NOMO-1 treated with DMSO at 0.1 percent for 48 hours (cell line): Measurements from ENCODE around the gene KRT26.
"Not testable (repeated sequence)": the region's sequence is repeated elsewhere in the genome, so short reads cannot be mapped to it uniquely, and the experiment has no call there.

Source experiments
- DNase-seq: peaks from one replicate; lab custom pipeline; 2025; ENCODE audit not compliant: unreplicated experiment; lab: John Stamatoyannopoulos, UW

Gene KRT26

DNA sequence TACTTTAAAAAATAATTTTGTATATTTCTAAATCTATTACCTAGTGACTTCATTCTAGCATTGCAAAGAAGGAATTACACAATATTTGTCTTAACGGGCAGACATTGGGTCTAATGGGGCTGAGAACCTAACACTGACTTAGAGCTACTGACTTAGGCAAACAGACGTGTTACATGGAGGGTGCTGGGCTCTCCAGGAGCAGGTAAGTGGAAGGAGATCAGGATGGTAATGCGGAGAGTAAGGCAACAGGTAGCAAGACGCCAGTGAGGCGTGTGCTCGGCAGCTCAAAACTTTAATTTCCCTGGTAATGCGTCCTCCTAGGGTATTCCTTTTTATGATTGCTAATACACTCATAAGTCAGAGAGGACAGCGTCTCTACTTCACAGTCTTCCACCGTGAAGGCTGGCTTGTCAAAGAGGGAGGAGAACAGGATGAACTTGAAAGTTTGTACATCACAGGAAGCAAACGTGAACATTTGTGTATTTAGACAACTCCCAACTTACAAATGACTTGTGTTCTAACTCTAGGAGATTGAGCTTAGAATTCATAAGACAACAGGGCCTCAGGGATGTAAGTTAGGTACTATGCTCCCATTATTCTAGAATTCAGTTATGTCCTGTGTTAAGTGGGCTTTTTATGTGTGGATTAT is 23.1 kb upstream of the KRT26 start:
- peak; percentile 42 for DNase-seq

DNA sequence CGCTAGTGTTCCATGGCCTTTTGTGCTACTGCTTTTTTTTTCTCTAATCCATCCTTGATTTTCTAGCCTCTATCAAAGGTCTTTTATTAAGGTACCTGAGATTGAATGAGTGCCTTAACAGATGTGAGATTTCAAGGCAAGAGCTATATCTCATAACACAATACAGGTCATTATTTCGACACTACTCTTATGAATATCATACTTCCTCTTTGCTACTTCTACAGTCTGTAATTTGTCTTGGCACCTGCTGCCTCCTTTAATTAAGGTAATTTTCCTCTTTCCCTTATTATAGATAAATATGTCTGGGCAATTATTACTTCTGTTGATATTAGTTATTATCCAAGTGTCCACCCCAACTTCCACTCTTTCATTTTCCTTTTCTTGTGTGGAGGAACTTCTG is 22.5 kb upstream of the KRT26 start:
- DNase-seq, result peak; percentile 88

DNA sequence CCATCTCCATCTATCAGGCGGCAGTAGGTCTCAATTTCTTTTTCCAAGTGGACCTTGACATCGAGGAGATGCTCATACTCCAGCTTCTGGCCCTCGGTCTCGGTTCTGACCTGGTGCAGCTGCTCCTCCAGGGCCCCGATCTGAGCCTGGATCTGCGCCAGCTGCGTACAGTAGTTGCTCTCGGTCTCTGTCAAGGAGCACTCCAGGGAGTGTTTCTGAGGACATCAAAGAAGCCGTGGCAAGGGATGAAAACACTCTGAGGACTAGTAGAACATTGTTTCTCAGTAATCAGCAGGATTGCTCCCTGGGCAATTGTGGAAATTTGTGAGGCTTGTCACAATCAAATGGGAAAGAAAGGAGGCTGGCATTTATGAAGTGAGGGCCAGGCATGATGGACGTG is 21.8 kb upstream of the KRT26 start:
- DNase-seq, result no peak

DNA sequence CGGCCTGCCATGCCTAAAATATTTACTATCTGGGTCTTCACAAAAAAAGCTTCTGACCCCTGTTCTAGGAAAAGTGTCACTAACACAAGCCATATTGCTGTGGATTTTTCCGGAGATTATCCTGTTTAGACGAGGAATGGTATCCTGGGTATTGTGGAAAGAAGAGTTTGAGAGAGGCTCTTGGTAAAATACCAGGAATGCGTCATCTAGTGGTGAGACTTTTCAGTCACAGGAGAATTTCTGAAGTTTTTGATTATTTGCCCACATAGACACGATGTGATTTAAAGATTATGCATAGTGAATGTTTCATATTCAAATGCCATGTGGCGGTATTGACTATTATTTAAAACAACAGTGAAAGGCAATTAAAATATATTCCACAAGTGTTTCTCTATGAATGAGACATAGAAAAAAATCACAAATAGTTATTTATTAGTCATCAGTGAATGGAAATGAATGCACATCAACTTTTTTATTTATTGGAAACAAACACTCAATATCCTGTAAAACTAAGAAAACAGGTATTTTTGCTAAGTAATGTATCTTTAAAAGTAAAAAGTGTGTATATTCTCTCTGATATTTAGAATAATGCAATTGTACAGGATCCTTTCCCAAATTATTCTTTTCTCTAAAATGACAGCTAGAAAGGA is 19.9 kb upstream of the KRT26 start:
- DNase-seq, result no peak

DNA sequence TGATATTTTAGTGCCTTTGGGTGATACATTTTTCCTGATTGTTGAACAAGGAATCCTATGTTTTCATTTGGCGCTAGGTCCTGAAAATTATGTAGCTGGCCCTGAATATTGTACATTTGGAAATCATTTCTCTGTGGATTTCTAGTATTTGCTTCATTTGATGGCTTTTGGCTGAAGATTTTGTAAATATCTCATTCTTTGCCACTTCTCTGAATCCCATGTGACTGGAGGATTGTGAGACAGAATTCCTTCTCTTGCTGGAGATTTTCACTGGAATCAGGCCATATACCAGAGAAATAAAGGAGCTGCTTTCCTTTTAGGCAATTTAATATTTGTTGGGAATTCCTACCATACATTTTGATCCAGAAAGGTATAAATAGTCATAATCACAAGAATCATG is 19.1 kb upstream of the KRT26 start:
- no peak for DNase-seq

DNA sequence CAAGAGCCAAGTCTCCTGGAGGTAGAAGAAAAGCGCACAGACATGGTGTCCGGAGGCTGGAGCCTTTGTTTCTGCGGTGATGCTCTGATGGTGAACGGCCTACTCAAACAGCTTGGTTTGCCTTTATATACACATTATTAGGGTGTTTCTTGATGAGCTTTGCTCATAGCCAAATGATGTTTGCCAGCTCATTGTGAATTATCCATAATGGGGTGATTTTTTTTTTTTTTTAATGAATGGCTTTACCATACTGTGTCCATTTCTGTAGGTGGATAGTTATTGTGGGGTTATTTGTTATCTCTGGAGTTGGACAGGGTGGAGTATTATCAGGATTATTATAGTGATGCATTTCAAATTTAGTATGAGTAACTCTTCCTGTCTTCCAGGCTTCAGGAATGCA is 10.4 kb upstream of the KRT26 start, which contains the start of gene KRT27:
Gene KRT27 (minus strand): TSS at position 101 of the 400 bp plus-strand sequence. CDS start 57 bp downstream, at position 44.
- DNase-seq, result no peak

DNA sequence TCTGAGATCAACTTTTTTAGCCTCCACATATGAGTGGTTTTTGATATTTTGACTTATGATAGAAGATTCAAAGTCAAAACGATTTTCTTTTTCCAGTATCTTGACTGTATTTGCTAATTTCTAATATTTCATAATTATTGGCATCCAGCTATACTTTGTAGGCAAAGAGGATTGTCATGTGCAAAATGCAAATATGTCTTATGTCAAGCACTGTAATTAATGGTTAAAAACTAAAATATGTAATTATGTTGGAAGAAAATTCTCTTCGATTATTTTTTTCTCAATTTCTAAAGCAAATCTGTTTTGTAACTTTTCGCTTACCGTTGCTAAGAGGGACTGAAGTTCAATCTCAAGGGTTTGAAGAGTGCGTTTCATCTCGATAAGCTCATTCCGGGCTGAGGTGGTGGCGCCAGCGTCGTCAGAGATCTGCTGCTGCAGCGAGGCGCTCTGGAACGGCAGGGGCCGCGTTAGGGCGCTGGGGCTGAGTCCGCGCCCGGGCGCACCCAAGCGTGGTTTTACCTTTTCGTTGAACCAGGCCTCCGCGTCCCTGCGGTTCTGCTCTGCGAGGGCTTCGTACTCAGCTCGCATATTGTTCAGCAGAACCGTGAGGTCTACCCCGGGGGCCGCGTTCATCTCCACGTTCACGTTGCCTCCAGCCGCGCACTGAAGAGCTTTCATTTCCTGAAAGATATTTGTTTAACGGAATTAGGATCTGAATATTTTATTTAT is 7.3 kb upstream of the KRT26 start:
- DNase-seq, result no peak

DNA sequence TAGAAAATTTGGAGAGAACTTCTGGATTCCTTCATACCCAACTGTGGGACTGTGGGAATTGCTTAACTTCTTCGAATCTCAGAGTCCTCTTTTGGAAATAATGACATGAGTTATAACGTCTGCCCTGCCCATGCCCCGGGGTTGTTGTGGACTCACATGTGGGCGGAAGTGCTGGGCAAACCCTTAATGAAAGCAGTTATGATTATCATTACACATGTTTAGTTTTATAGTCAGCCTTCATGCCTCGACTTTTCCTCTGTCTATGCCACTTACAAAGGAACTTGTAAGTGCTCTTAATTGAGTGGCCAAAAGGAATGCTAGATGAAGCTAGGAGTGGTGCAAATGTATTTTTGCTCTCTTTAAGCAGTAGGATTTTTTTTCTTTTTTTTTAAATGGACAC is 6.5 kb upstream of the KRT26 start:
- peak; percentile 29 for DNase-seq

DNA sequence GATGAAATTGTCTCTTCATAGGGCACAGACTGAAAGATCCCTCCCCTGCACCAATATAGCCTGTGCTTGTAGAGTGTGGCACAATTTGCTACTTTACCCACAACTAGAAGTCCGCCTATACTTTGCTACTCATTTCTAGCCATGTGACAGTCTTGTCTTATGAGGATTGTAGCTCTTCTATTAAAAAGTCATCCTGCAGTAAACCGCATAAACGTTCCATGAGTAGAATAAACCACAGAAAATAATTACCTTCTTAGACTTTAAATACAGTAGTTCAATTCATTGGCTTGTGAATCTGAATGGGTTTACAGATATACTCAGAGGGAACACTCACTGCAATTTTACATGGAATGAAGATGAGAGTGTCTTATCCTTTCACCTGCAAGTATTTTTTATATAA is 6.0 kb upstream of the KRT26 start:
- DNase-seq, result peak; percentile 40

DNA sequence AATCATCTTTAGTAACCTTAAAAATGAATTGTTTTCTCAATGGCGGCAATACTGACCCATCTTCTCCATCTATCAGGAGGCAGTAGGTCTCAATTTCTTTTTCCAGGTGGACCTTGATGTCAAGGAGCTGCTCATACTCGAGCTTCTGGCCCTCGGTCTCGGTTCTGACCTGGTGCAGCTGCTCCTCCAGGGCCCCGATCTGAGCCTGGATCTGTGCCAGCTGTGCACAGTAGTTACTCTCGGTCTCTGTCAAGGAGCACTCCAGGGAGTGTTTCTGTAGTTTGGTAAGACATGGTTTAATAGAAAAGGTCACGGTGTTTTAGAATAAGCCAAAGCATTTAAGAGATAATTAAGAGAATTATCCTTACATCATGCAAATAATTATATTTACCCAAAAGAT is 5.5 kb upstream of the KRT26 start:
- DNase-seq, result no peak

DNA sequence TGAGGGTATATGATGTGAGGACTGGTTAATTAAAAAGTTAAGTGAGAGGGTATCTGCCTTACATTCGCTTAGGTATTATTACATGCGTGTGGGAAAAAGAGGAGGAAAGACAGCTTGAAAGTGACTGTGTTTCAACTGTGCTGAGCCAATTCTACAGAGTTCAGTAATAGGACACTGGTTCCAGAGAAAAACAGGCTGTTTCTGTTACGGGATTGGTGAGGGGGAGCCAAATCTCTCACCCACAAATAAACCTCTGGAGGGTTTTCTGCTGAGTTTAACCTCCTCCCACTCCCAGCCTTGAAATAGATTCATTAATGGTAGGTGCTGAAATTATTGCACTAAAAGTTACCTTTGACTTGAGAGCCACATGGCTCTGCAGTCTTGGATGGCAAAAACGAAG is 3.9 kb upstream of the KRT26 start:
- no peak for DNase-seq

DNA sequence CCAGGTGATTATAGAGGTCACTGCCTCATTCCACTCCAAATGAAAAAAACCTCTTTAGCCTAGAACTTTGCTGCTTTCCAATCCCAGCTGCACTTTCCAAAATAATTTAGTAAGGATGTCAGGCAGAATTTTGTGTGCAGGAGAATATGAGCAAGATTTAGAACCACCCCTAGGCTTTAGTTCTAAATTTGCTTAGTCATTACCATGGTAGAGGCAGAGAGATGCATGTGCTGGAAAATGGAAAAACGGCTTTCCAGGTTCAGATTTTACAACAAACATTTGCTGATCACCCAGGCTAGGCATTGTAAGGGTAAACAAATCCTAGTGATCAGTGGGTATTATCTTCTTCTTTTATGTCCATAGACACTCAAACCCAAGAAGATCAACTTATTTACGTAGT is 6.3 kb downstream of the KRT26 start:
- no peak for DNase-seq

DNA sequence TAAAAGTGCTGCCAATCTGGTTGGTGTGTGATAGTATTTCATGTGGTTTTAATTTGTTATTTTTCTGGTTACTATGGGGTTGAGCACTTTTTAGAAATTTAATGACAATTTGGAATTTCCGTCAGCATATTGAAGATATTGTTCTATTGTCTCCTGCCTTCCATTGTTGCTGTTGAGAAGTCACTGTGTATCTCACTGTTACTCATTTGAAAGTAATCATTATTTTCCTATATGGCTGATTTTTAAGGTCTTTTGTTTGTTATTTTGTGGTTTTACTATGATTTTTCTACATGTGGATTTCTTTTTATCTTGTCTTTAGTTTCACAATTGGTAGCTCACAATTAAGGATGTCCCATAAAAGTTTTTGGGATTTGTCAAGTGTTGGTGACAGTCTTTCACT is 8.2 kb downstream of the KRT26 start:
- DNase-seq, result no peak

DNA sequence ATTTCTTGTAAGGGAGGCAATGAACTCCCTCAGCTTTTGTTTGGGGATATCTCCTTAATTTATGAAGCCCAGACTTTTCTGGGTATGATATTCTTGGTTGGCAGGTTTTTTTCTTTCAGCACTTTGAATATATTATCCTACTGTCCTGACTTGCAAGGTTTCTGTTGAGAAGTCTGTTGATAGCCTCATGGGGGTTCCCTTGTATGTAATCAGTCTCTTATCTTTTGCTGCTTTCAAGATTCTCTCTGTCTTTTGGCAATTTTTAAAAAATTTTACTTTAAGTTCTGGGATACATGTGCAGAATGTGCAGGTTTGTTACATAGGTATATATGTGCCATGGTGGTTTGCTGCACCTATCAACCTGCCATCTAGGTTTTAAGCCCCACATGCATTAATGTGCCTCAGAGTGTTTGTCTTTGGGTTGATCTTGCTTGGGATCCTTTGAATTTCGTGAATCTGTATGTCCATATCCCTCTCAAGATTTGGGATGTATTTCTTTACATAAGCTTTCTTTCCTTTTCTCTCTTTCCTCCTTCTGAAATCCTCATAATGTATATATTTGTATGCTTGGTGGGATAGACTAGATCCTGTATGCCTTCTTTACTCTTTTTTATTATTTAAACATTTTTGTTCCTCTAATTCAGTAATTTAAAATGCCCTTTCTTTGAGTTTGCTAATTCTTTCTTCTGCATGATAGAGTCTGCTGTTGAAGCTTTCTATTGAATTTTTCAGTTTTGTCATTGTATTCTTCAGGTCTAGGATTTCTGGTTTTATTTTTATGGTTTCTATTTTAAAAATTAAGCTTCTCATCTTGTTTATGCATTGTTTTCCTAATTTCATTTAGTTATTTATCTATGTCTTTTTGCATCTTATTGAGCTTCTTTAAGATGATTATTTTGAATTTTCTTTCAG is 11.6 kb downstream of the KRT26 start:
- DNase-seq, result no peak

DNA sequence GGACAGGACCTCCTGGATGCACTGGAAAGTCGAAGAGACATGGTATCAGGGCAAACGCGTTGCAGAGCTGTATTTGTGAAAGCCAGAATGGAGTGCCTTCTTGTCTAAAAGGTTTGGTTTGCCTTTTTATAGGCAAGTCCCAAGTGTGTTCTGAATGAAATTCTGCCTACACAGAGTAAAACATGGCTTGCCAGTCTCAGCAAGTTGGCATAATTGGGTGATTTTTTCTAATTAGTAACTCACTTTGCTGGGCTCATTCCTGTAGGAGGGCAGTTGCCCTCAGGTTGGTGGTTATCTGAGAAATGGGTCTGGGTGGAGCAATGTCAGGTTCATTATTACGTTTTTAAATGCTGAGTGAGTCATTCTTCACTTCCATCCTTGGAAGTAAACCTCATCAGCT is 16.8 kb downstream of the KRT26 start, which contains the start of gene KRT25:
Gene KRT25 (minus strand): TSS at position 101 of the 400 bp plus-strand sequence. CDS start 60 bp downstream, at position 41.
- no peak for DNase-seq

DNA sequence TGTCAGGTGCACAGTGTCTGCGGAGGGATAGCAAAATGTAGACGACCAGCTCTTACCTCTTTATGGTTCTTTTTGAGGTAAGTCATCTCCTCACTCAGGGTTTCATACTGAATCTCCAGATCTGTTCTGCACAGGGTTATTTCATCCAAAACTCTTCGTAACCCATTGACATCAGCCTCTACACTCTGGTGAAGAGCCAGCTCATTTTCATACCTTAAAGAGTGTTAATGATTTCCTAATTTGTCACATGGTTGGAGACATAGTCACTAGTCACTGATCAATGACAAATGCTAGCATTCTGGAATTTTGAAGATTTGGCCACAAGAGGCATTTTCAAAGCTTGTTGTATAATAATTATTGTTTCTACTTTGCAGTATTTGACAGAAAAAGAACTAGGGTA is 18.2 kb downstream of the KRT26 start:
- no peak for DNase-seq

DNA sequence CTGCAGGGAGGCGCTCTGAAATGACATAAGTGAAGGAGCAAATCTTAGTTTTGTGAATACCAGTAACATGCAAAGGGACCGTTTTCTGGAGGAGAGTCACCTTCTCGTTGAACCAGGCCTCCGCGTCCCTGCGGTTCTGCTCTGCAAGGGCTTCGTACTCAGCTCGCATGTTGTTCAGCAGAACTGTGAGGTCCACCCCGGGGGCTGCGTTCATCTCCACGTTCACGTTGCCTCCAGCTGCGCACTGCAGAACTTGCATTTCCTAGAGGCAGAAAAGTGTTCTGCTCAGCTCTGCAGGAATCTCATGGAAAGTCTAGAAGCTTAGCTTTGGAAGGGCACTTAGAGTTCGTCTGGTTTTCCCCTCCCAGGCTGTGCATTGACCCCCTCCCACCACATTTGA is 20.9 kb downstream of the KRT26 start:
- no peak for DNase-seq

DNA sequence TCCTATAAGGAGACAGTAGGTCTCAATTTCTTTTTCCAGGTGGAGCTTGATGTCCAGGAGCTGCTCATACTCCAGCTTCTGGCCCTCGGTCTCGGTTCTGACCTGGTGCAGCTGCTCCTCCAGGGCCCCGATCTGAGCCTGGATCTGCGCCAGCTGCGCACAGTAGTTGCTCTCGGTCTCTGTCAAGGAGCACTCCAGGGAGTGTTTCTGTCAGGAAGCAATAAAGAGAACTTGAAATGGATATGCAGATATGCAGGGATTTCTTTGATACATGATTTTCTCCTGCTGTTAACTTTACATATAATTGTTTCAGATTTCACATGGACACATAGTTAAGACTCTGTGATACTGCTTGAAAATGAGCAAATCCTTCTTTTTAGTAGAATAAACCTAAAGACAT is 21.6 kb downstream of the KRT26 start:
- no peak for DNase-seq

DNA sequence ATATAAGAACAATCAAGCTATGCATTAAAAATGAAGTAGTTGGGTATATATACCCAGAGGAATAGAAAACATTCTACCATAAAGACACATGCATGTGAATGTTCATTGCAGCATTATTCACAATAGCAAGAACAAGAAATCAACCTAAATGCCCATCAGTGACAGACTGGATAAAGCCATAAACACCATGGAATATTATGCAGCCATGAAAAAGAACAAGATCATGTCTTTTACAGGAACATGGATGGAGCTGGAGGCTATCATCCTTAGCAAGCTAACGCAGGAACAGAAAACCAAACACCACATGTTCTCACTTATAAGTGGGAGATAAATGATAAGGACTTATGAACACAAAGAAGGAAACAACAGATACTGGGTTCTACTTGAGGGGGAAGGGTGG is 23.3 kb downstream of the KRT26 start:
- not testable (repeated sequence) for DNase-seq

DNA sequence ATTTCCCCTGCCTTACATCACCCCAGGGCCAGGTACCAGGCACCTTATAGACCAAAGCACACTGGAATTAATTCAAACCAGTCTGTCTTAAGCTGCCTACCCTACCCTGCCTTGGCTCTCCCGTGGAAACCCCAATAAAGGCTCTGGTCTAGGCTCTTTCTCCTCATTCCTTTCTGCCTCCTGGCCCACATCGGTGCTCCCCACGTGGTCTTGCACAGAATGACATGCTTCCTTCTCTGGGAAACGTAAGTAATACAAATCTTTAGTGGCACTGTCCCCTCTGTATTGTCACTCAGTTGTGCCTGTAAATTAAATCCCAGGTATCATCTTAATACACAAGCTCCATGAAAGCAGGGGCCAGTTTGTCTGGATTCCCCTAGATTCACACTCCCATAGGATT is 33.4 kb downstream of the KRT26 start:
- no peak for DNase-seq

DNA sequence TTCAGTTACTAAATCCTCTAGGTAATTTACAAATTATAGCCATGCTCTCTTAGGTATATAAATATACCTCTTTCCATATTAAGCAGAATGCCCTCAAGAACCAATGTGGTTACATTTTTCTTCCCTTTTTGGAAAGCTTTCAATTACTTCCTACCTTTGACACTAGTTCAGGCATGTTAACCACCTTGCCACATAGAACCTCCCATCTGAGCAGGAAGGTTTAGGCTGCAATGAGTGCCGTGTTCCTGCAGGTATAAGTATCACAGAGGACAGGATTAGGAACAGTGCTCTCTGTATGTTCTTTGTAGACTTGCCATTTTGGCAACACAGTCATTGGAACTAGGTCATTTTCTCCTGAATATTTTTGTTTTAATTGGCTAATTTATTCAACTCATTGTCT is 37.0 kb downstream of the KRT26 start:
- no peak for DNase-seq
